Measurements from ENCODE around the gene AQP12A. TPM values are rescaled to one million over a fixed set of nuclear protein-coding genes. Genes with fewer than 3 reads are reported as not detected.

The AQP12A gene
- total RNA-seq = not detected in 2 replicates

GRCh38 chr2:240691631-240692420 lies at the start of gene AQP12A:
TSS of gene AQP12A (plus strand) at chr2:240691866. CDS start at chr2:240691914, 48 bp downstream.

GRCh38 chr2:240682431-240683224 lies 9.0 kb upstream of the AQP12A start, which contains the start of gene AQP12B:
TSS of gene AQP12B (minus strand) at chr2:240682885. CDS start at chr2:240682837, 48 bp downstream.

Small RNA genes within 50 kb of the gene (small RNA-seq; reads per million reads assigned to genes)
- gene AC011298.3 = not detected

Other genes with a start within 250 kb of the AQP12A start
- 8.8 and 9.4 TPM in 2 replicates for gene ANKMY1, start 133.9 kb upstream of the AQP12A start, total RNA-seq
- gene DUSP28, start 131.5 kb upstream of the AQP12A start, total RNA-seq = 2.6 and 2.9 TPM in 2 replicates
- gene RNPEPL1, start 123.4 kb upstream of the AQP12A start, total RNA-seq = 27.5 and 29.4 TPM in 2 replicates
- gene CAPN10, start 105.1 kb upstream of the AQP12A start, total RNA-seq = 26.6 and 27.4 TPM in 2 replicates
- 0.19 and 0.33 TPM in 2 replicates for gene GPR35, start 66.4 kb upstream of the AQP12A start, total RNA-seq
- gene AQP12B, start 9.0 kb upstream of the AQP12A start, total RNA-seq = not detected in 2 replicates
- under 0.01 TPM in 1 of 2 replicates, not detected in the other for gene KIF1A, start 128.4 kb downstream of the AQP12A start, total RNA-seq
- not detected in 2 replicates for gene AGXT, start 177.0 kb downstream of the AQP12A start, total RNA-seq
- gene MAB21L4, start 204.3 kb downstream of the AQP12A start, total RNA-seq = not detected in 2 replicates
- gene CROCC2, start 214.5 kb downstream of the AQP12A start, total RNA-seq = not detected in 2 replicates

All from vein endothelial cell (primary cell).